GM18870 (cell line): ENCODE data around the gene IZUMO3.
"Not testable (repeated sequence)": the region's sequence is repeated elsewhere in the genome, so short reads cannot be mapped to it uniquely, and the experiment has no call there.

Experiments used
- ATAC-seq: cut with Tn5 transposase; IDR thresholded peaks from one replicate; pipeline ENCODE4 v1.9.1; 2021; ENCODE audit warnings: moderate library complexity; ENCODE audit not compliant: unreplicated experiment

The IZUMO3 gene, protein sequence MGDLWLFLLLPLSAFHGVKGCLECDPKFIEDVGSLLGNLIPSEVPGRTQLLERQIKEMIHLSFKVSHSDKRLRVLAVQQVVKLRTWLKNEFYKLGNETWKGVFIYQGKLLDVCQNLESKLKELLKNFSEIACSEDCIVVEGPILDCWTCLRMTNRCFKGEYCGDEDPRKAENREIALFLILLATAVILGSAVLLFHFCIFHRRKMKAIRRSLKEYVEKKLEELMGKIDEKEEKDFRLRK

DNA sequence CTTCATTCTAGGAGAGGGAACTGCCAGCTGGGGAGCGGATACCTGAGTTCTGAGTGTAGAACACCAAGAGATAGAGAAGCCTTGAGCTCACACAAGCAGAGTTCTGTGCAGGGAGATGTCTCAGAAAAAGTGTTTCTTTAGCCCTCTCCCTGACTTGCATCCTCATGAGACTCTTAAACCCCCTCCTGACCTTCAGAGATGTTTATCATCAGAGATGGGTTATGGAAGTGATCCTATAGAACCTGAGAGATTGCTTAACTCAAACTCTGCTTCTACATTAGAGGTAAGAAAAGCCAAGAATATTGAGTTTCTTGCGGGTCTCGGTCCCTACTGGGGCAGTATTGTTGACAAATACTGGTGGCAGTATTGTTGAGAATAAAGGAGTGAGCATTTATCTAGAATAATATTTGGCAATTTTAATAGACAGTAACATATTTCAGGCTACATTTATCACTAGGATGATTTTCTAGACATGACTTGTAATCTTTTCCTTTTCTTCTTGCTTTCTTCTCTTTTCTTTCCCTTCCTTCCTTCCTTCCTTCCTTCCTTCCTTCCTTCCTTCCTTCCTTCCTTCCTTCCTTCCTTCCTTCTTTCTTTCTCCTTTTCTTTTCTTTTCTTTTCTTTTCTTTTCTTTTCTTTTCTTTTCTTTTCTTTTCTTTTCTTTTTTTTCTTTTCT is at the start of gene IZUMO3:
Gene IZUMO3 (minus strand): TSS at position 51 of the 676 bp plus-strand sequence. CDS start 248 bp downstream, outside the sequence.
- ATAC-seq = no peak

DNA sequence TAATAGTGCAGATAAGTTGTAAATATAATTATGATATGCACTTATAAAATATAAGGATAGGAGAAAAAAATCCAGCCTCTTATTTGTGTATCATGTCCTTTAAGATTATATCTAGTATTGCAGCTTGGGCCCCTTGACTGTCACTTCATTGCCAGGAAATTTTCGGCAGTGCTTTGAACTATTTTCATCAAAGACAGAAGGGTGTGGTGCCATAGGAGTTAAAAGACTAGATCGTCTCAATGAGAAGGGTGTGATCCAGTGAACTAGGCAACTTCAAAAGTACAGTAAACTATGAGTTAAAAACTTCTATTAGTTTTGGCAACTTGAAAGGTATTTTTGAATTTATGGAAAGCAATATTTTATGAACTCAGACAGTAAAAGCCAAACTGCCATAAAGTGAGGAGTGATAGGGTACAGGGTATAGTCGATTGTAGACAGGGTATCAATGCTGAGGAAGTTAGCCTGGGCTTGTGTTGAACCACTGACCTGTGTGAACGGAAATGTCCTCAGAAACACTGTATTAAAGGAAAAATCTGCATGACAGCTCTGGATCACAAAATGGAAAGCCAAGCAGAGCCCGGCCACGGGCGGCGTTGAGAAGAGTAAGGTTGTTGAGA is 48.6 kb upstream of the IZUMO3 start:
- no peak for ATAC-seq

DNA sequence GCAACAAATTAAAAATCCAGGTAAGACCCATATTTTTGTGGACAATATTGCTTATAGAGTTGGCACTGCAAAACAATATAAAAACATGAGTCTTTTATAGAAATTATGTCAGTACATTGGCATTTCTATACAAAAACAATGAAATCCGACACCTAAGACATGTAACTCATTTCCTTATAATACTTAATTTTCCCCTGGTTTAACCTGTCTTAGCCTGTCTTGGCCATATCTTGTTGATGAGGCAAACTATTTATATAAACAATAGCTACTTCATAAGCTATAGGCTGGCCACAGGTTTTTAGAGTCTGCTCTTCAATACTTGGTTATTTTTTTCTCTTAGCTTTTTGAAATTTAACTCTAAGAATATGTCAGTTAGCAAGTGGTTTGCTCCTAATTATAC is 44.7 kb upstream of the IZUMO3 start:
- ATAC-seq = no peak

DNA sequence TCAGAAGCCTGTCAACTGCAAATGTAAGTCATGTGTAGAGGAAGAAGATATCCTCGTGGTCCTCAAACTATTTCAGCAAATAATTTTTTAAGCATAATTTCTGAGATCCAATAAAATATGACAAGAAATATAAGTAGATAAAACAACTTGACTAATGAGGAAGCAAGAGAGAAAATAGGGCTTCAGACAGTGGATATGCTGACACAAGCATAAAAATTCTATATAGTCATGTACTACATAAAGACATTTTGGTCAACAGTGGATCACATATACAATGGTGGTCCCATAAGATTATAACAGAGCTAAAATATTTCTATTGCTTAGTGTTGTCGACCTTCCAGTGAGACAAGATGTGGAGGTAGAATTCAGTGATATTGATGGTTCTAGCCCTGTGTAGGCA is 42.2 kb upstream of the IZUMO3 start:
- no peak for ATAC-seq

DNA sequence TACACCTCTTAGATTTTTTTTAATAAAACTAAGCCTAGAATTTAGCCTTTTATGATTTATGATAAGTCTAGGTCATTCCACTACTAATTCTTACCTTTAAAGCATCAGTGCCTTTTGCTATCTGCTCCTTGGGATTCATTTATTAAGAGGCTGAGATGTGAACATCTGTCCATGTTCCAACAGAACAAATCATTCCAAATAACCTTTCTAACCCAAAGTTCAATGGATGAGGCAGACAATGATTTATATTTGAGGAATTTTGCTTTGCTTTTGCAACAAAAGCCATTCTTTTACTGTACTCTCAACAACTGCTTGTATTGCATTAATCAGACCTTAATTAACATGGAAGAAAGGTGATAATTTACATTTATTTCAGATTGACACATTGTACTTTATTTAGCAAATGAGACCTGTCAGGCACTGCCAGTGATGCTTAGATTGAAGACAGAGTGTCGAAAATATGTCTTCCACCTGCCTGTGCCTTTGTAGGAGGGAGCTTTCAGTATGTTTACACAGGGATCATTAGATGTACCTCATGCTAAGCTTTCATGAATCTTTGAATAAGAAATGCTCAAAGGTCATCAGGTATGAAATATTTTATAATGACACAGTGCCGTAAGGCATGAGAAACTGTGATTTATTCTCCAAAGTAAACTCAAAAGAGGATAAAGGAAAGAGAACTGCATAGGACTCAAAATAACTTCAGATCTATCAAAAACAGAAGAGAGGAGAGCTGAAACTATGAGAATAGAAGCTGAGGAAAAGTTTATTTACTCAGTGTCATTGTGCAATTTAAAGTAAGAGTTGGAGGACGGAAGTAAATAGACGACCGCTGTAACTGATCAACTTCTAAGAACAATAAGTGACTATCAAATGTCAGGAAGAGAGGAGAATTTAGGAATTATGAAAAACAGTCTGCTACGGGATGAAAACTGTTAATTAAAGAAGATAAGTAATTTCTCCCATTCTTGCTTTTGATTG is 36.7 kb upstream of the IZUMO3 start:
- ATAC-seq = no peak

DNA sequence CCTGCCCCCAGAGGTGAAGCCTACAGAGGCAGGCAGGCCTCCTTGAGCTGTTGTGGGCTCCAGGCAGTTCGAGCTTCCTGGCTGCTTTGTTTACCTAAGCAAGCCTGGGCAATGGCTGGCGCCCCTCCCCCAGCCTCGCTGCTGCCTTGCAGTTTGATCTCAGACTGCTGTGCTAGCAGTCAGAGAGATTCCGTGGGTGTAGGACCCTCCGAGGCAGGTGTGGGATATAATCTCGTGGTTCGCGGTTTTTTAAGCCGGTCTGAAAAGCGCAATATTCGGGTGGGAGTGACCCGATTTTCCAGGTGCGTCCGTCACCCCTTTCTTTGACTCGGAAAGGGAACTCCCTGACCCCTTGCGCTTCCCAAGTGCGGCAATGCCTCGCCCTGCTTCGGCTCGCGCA is 34.3 kb upstream of the IZUMO3 start:
- ATAC-seq = not testable (repeated sequence)

DNA sequence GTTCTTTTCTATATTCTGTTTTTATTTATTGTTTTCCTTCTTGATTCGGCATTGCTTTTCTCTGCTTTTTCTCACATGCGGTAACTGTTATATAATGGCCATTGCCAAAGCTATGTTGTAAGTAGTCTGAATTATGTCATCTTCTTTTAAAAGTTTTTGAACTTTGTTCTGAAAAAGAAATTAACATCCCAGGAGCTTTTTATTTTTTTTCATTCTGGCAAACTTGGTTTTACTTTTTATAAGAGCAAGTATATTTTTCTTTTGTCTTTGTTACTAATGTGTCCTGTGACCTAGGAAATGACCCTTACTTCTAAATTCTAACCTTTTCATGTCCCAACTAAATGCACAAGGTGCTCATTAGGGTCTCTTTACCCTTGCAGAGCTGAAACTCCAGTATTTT is 26.7 kb upstream of the IZUMO3 start:
- ATAC-seq = no peak

DNA sequence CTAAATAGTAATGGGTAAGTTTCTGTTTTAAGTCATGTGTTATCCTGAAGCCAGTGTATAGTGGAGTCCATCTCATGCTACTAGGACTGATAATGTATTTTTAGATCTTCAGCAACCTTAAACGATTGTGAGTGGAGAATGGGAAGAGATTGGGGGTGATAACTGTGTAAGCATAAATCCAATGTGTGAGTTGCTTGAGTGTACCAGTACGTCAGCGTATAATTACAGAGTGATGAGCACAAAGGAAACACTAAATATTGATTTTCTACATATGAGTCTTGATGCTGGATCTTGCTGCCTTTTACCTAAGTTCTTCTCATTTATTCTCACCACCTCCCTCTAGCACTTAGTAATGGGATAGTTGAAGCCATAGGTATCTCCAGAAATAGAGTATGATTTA is 16.3 kb upstream of the IZUMO3 start:
- no peak for ATAC-seq

DNA sequence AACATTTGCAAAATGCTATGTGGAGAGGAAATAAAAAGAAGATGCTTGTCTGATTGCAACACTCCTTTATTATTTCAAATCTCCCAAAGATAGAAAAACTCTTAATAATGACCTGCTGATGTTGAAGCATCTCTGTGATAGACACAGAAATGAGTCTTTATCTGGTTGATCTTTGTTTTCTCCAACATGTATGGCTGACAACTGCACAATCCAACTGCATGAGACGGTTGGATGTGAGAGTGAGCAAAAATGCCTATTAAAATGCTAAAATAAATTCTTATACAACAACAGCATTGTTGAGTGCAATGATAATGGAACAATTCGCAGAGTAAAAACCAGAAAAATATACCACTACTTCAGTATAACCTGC is 7.5 kb upstream of the IZUMO3 start:
- ATAC-seq = no peak

DNA sequence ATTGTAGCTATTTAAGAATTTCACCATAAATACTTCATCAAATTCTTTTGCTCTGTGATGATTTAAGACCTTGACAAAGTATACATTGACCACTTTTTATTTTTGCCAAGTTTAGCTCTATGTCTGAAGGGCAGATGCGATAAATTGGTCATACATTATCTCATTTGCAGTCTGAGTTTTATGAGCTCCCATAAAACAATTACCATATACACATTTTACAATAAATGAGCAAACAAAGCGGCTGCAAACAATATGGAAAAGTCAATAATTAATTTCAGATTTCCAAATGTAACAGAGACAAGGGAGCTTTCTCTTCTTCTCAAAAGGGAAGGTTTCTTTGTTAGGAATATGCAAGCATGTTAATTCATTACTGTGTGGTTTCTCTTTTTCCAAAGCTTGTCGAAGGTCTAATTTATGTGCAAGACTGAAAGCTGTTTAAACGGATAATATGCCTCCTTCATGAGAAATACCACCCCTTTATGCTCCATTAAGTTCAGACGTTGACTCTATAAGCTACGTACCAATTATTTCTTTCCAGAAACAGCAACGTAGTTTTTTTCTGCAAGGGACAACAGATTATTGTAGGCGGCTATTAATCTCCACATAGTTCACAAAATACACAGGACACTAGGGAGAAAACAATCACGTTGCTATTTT is 7.0 kb upstream of the IZUMO3 start:
- ATAC-seq = no peak

DNA sequence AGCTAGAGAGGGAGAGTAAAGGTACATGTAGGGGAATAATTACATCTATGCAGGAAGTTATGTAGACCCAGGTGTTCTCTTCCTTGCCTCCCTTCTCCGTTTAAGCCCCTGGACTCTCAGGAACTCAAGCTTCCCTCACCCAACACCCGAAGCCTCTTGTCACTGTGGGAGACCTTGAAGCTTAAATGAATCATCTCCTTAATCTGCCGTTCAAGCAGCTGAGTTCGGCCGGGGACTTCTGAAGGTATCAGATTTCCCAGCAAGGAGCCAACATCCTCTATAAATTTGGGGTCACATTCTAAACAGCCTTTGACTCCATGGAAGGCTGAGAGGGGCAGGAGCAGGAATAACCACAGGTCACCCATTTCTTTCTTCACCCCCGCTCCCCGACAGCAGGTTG is 412 bp downstream of the IZUMO3 start:
- no peak for ATAC-seq

DNA sequence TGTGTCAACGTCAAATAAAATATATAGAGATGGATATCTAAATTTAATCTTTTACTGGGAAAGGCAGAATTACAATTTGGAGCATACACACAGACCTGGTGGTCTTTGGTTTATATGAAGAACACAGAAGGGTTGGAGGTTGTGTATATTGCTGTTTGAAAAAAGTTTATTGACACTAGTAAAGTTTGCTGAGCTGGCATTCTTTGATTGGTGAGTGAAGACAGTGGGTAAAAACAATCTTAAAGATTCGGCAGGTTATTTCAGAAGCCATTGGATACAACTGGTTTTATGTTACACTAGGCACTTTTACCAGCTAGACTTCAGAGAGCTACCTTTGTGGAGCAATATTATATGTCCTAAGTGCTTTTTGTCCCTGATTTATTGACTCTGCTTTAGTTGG is 27.2 kb downstream of the IZUMO3 start:
- no peak for ATAC-seq

DNA sequence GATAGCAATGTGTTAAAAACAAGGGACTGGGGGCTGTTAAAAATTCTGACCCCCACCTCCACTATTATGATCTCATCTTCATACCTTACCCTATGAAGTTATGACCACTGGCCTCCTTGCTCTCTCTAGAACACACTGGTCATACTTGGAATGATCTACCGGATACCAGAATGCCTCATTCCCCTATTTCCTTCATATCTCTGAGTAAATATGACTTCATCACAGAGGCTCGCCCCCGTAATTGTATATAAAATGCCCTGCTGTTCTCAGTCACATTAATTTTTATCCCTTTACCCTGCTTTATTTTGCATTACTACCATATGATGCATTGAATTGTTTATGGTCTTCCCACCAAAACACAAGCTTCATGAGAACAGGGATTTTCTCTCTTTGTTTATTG is 29.2 kb downstream of the IZUMO3 start:
- ATAC-seq = no peak

DNA sequence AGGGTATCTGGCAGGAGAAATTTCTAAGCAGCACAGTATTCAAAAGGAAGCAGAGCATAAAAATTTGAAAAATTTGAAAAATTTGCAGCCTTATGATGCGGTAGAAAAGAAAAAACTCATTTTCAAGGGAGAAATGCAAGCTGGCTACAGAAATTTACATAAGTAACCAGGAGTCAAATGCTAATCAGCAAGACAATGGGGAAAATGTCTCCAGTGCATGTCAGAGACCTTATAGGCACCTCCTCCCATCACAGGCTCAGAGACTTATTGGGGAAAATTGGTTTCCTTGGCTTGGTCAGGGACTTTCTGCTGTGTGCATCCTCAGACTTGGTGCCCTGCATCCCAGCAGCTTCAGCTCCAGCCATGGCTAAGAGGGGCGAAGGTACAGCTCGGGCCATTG is 35.8 kb downstream of the IZUMO3 start:
- no peak for ATAC-seq

DNA sequence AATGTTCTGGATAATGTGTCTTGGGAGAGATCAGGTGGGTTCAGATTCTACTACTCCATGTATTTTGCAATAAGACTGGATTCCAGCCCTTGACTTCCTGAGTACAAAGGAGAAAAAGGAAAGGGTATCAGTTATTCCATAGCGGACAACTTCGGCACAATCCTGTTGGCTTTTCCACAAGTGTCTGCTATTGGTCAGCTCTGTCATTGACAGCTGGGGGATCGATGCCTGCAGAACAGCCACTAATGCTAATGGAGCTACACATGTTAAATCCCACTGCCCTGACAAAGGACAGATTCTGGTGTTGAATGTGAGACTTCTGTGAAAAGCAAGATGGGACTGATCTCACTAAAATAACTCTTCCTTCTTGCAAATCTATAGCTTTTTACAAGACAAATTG is 41.2 kb downstream of the IZUMO3 start:
- no peak for ATAC-seq

DNA sequence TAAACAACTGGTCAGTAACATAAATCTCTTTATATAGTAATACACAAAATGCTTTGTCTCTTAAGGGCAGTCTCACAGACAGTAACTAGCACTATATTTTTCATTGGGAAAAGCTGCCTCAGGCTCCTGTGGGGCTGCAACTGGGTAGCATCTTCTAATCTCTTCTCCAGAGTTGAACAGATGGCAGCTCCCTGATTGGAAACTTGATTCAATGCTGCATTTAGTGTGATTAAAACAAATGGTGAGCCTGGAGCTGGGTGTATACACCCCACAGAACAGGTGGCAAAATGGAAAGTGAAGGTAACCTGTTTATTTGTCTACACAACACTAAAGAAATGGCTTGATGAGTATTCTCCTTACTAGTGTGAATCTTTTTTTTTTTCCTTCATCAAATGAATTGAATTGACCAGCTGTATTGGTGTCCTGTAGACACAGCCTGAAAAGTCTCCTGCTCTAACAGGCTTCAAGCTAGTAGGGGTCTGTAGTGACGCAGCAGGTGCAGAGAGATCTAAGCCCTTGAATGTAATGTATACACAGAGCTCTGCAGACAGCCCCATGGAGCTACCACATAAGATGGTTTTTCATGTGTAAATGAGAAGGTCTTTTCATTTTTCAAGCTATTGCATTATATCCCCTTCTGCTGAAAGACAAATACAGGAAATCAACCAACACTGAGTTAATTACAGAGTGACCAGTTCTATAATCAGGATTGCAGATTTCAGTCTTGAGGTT is 43.3 kb downstream of the IZUMO3 start:
- ATAC-seq = no peak

DNA sequence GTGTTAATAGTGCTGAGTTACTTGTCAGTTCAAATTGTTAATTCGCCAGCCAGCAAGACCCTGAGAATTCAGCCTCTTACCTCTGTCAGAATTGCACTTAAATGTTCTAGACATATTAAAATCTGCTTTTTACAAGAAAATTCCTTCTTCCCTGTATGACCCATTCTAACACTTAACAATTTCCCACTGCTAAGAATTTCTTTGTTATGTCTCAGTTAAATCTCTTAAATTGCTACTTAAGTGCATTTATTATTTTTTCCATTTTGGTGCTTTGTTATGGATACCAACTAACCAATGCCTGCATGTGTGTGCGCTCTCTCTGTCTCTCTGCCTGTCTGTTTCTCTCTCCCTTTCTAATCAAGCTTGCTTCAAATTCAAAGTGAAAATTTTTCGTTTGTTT is 44.9 kb downstream of the IZUMO3 start:
- ATAC-seq = no peak

DNA sequence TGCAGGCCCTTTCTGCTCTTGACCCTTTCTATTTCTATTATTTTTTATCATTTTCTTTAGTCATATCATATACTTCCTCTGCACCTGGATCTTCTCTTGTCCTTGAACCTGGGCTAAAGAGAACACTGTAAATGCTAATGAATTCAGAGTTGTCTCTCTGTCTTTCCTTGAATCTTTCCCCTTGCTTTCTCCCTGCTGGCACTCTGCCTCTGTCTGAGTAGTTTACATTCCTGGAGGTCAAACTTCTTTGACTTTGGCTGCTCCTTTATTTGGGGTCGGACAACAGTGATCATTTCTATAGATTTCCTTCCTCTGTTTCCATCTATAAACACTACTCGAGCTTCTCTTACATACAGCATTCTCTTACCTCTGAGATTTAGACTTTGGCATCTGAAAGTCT is 47.1 kb downstream of the IZUMO3 start:
- ATAC-seq = no peak

DNA sequence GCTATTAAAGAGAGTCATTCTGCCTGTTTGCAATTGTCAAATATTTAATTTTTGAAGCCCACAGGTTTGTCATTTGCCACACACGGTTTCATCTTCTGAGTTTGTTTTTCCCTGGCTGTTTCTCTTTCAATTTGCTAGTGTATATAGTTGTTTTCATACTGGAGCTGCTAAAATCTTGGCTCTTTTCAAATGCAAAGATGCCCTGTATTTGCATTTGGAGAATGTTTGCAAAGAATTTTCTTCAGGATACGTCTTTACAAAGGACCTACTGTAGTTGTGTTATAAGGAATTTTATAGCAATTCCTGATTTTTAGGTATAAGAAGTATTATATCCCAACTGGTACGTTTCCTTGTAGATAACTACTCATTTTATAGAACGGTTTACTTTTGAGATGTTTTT is 48.0 kb downstream of the IZUMO3 start:
- no peak for ATAC-seq
